GM12878 (cell line): ENCODE data around the gene PURA. TPM values are rescaled to one million over a fixed set of nuclear protein-coding genes. Genes with fewer than 3 reads are reported as not detected.

Experiments used
- BCL11A ChIP-seq: IDR thresholded peaks from 2 replicates; pipeline ENCODE4 v1.6.1; 2011; ENCODE audit warnings: low read depth, low read length
- CREM ChIP-seq: IDR thresholded peaks from 2 replicates; pipeline ENCODE4 v1.6.1; 2014; ENCODE audit warnings: antibody characterized with exemption, low read depth
- EED ChIP-seq: sonication (generic); IDR thresholded peaks from 2 replicates; pipeline ENCODE4 v1.6.1; 2016; ENCODE audit warnings: antibody characterized with exemption, low read depth
- FOS ChIP-seq: IDR thresholded peaks from 3 replicates; pipeline ENCODE4 v1.6.1; 2011; ENCODE audit warnings: borderline replicate concordance; ENCODE audit not compliant: insufficient read length; ENCODE audit errors: extremely low read depth
- MEF2B ChIP-seq: fragments of 450-650 bp; IDR thresholded peaks from 2 replicates; pipeline ENCODE4 v1.6.1; 2018; ENCODE audit warnings: mild to moderate bottlenecking, moderate library complexity; ENCODE audit not compliant: partially characterized antibody, poor library complexity, severe bottlenecking
- MYC ChIP-seq: IDR thresholded peaks from 2 replicates; pipeline ENCODE4 v1.6.1; 2011; ENCODE audit warnings: mild to moderate bottlenecking, low read length, moderate library complexity, inconsistent platforms; ENCODE audit not compliant: insufficient read depth, insufficient replicate concordance, insufficient read length, severe bottlenecking
- NBN ChIP-seq: fragments of 450-650 bp; IDR thresholded peaks from 2 replicates; pipeline ENCODE4 v1.6.1; 2016
- POLR2A ChIP-seq: IDR thresholded peaks from 2 replicates; pipeline ENCODE4 v1.6.1; 2011; ENCODE audit warnings: low read depth, mild to moderate bottlenecking, low read length
- RAD21 ChIP-seq: IDR thresholded peaks from 2 replicates; pipeline ENCODE4 v1.6.1; 2011; ENCODE audit warnings: mild to moderate bottlenecking, low read depth, low read length, moderate library complexity; ENCODE audit not compliant: insufficient read depth
- SP1 ChIP-seq: IDR thresholded peaks from one replicate; pipeline ENCODE4 v1.6.1; 2011; ENCODE audit warnings: low read depth, low read length
- SPI1 ChIP-seq: IDR thresholded peaks from 2 replicates; pipeline ENCODE4 v1.6.1; 2011; ENCODE audit warnings: low read depth, mild to moderate bottlenecking, low read length, moderate library complexity, borderline replicate concordance; ENCODE audit not compliant: insufficient read depth
- TARDBP ChIP-seq: IDR thresholded peaks from 2 replicates; pipeline ENCODE4 v1.6.1; 2016; ENCODE audit warnings: borderline replicate concordance
- polyA plus RNA-seq, 11 experiments: library from polyadenylated mRNA; depleted of rRNA in 4 of 11; unstranded in 6 of 11; stranded (reverse) in 5 of 11; fragments of >200 nt; fragmentation: Nextera tagmentation in 4 of 11; fragmentation: Illumina TruSeq in 1 of 11; extraction: Ambion mirVana in 4 of 11; extraction: Trizol in 1 of 11; gene quantifications; 1 replicate in 1 of 11; 2 replicates in 10 of 11; pipeline versions ENCODE4 v1.2.1 to v1.2.3, GENCODE V29; 2011 to 2016; ENCODE audit warnings: inconsistent platforms in 2 of 11, missing spikeins in 2 of 11, low read depth in 1 of 11
- total RNA-seq, 4 experiments: library from RNA; depleted of rRNA in 3 of 4; stranded (reverse); fragments of >200 nt in 3 of 4; fragmentation: Illumina TruSeq in 1 of 4; extraction: Trizol in 1 of 4; gene quantifications; 2 replicates each; pipeline versions ENCODE4 v1.2.1 to v1.2.3, GENCODE V29; 2013 to 2021
- TF ChIP-seq, protein P1 (sequence below), 3 experiments: IDR thresholded peaks in 2 of 3; conservative IDR thresholded peaks in 1 of 3; 2 replicates each; pipeline ENCODE4 v1.5.1; 2011; ENCODE audit warnings: low read depth in 3 of 3, low read length in 3 of 3, mild to moderate bottlenecking in 3 of 3, control low read depth in 2 of 3, moderate library complexity in 2 of 3, inconsistent platforms in 1 of 3, mixed read lengths in 1 of 3; ENCODE audit not compliant: control insufficient read depth in 2 of 3, insufficient read depth in 1 of 3; ENCODE audit errors: extremely low read depth in 1 of 3
- TF ChIP-seq, protein P2 (sequence below): IDR thresholded peaks from 2 replicates; pipeline ENCODE4 v1.6.1; 2012; ENCODE audit warnings: mild to moderate bottlenecking, low read depth, low read length
- TF ChIP-seq, protein P3 (sequence below): IDR thresholded peaks from 2 replicates; pipeline ENCODE4 v1.6.1; 2011; ENCODE audit warnings: borderline replicate concordance, low read depth, mild to moderate bottlenecking, moderate library complexity, low read length; ENCODE audit not compliant: insufficient read depth, poor library complexity, severe bottlenecking
- TF ChIP-seq, protein P4 (sequence below): IDR thresholded peaks from 2 replicates; pipeline ENCODE4 v1.6.1; 2012; ENCODE audit warnings: improper control_type of control experiment, low read depth, low read length; ENCODE audit not compliant: insufficient replicate concordance

Gene PURA
- total and polyA plus RNA-seq, 10 of the 15 experiments (the other 5 are each of a cell fraction or from before 2014, with no cell fraction given): 3.3 to 11.8 (median 5.8) TPM

DNA sequence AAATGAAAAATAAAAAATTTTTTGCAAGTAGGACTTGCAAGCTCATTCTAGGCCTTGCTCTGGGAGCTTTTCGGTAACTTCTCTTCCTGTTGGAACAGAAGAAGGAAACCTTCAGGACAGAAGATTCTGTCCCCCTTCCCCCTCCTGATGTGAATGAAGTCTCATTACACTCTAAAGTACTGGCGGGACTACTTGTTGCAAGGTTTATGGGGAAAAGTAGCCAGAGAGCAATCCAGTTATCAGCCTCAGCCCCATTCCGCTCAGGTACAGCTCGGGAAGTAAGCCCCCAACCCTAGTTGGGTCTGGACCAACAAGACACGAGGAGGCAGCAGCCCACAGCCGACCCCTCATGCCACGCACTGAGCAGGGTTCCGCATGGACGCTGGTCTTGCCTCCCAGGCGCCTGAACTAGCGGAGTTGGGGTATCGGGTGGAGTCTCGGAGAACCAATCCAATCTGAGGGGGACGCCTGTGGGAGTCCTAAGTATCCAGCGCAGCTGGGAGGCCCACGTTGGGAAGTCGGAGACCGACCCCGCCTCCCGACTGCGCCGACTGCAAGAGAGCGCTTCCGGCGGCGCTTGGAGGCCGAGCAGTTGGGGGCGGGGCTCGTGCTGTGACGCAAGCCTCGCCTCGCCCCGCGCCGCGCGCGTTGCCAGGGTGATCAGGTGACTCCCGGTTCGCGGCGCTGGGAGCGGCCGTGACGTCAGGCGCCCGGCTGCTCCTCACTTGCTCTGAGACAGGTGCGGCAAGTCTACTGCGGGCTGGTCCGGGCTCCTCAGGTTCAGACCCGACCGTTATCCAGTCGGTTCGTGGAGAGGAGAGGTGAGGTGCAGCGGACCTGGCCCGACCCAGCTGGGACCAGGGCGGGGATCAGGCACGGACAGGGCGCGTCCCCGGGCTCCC lies 60.8 kb downstream of the PURA start, which contains the start of gene CYSTM1 (continued):
- TF ChIP-seq, protein P1, sequence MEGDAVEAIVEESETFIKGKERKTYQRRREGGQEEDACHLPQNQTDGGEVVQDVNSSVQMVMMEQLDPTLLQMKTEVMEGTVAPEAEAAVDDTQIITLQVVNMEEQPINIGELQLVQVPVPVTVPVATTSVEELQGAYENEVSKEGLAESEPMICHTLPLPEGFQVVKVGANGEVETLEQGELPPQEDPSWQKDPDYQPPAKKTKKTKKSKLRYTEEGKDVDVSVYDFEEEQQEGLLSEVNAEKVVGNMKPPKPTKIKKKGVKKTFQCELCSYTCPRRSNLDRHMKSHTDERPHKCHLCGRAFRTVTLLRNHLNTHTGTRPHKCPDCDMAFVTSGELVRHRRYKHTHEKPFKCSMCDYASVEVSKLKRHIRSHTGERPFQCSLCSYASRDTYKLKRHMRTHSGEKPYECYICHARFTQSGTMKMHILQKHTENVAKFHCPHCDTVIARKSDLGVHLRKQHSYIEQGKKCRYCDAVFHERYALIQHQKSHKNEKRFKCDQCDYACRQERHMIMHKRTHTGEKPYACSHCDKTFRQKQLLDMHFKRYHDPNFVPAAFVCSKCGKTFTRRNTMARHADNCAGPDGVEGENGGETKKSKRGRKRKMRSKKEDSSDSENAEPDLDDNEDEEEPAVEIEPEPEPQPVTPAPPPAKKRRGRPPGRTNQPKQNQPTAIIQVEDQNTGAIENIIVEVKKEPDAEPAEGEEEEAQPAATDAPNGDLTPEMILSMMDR (IDR thresholded peaks at IDR 0.05 in 2 of 3, conservative IDR thresholded peaks at IDR 0.05 in 1 of 3; ENCODE audit: control insufficient read depth in 2 of 3, extremely low read depth in 1 of 3, insufficient read depth in 1 of 3, low read depth in 3 of 3, low read length in 3 of 3): no peak
- TF ChIP-seq, protein P2, sequence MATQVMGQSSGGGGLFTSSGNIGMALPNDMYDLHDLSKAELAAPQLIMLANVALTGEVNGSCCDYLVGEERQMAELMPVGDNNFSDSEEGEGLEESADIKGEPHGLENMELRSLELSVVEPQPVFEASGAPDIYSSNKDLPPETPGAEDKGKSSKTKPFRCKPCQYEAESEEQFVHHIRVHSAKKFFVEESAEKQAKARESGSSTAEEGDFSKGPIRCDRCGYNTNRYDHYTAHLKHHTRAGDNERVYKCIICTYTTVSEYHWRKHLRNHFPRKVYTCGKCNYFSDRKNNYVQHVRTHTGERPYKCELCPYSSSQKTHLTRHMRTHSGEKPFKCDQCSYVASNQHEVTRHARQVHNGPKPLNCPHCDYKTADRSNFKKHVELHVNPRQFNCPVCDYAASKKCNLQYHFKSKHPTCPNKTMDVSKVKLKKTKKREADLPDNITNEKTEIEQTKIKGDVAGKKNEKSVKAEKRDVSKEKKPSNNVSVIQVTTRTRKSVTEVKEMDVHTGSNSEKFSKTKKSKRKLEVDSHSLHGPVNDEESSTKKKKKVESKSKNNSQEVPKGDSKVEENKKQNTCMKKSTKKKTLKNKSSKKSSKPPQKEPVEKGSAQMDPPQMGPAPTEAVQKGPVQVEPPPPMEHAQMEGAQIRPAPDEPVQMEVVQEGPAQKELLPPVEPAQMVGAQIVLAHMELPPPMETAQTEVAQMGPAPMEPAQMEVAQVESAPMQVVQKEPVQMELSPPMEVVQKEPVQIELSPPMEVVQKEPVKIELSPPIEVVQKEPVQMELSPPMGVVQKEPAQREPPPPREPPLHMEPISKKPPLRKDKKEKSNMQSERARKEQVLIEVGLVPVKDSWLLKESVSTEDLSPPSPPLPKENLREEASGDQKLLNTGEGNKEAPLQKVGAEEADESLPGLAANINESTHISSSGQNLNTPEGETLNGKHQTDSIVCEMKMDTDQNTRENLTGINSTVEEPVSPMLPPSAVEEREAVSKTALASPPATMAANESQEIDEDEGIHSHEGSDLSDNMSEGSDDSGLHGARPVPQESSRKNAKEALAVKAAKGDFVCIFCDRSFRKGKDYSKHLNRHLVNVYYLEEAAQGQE: no peak
- TF ChIP-seq FOS (no peak), MYC (no peak), MEF2B (no peak), RAD21 (no peak), BCL11A (no peak), NBN (peak; percentile 69), SPI1 (no peak), TARDBP (no peak), CREM (peak; percentile 93), SP1 (no peak), EED (no peak; the same call in 1 of the 2 replicates), POLR2A (peak; percentile 94)
- TF ChIP-seq, protein P3, sequence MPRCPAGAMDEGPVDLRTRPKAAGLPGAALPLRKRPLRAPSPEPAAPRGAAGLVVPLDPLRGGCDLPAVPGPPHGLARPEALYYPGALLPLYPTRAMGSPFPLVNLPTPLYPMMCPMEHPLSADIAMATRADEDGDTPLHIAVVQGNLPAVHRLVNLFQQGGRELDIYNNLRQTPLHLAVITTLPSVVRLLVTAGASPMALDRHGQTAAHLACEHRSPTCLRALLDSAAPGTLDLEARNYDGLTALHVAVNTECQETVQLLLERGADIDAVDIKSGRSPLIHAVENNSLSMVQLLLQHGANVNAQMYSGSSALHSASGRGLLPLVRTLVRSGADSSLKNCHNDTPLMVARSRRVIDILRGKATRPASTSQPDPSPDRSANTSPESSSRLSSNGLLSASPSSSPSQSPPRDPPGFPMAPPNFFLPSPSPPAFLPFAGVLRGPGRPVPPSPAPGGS: peak; percentile 73
- TF ChIP-seq, protein P4, sequence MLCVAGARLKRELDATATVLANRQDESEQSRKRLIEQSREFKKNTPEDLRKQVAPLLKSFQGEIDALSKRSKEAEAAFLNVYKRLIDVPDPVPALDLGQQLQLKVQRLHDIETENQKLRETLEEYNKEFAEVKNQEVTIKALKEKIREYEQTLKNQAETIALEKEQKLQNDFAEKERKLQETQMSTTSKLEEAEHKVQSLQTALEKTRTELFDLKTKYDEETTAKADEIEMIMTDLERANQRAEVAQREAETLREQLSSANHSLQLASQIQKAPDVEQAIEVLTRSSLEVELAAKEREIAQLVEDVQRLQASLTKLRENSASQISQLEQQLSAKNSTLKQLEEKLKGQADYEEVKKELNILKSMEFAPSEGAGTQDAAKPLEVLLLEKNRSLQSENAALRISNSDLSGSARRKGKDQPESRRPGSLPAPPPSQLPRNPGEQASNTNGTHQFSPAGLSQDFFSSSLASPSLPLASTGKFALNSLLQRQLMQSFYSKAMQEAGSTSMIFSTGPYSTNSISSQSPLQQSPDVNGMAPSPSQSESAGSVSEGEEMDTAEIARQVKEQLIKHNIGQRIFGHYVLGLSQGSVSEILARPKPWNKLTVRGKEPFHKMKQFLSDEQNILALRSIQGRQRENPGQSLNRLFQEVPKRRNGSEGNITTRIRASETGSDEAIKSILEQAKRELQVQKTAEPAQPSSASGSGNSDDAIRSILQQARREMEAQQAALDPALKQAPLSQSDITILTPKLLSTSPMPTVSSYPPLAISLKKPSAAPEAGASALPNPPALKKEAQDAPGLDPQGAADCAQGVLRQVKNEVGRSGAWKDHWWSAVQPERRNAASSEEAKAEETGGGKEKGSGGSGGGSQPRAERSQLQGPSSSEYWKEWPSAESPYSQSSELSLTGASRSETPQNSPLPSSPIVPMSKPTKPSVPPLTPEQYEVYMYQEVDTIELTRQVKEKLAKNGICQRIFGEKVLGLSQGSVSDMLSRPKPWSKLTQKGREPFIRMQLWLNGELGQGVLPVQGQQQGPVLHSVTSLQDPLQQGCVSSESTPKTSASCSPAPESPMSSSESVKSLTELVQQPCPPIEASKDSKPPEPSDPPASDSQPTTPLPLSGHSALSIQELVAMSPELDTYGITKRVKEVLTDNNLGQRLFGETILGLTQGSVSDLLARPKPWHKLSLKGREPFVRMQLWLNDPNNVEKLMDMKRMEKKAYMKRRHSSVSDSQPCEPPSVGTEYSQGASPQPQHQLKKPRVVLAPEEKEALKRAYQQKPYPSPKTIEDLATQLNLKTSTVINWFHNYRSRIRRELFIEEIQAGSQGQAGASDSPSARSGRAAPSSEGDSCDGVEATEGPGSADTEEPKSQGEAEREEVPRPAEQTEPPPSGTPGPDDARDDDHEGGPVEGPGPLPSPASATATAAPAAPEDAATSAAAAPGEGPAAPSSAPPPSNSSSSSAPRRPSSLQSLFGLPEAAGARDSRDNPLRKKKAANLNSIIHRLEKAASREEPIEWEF: no peak
